Measurements from ENCODE around the gene SLC9A9.

Gene SLC9A9

GRCh38 chr3:143895805-143896204 is 47.5 kb upstream of the SLC9A9 start:
- no peaks in the 10 kb centered on the region for H3K9me3 ChIP-seq (ENCODE audit: insufficient read depth, low read length, severe bottlenecking)
- TF ChIP-seq, protein P1, sequence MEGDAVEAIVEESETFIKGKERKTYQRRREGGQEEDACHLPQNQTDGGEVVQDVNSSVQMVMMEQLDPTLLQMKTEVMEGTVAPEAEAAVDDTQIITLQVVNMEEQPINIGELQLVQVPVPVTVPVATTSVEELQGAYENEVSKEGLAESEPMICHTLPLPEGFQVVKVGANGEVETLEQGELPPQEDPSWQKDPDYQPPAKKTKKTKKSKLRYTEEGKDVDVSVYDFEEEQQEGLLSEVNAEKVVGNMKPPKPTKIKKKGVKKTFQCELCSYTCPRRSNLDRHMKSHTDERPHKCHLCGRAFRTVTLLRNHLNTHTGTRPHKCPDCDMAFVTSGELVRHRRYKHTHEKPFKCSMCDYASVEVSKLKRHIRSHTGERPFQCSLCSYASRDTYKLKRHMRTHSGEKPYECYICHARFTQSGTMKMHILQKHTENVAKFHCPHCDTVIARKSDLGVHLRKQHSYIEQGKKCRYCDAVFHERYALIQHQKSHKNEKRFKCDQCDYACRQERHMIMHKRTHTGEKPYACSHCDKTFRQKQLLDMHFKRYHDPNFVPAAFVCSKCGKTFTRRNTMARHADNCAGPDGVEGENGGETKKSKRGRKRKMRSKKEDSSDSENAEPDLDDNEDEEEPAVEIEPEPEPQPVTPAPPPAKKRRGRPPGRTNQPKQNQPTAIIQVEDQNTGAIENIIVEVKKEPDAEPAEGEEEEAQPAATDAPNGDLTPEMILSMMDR (IDR thresholded peaks at IDR 0.05; ENCODE audit: borderline replicate concordance, extremely low read depth, low read length, poor library complexity, severe bottlenecking): peak; percentile 28
- TF ChIP-seq EZH2 (IDR thresholded peaks at IDR 0.05; ENCODE audit: borderline replicate concordance, low read depth, low read length, severe bottlenecking): no peak
- no peak overlapping the region for H2AFZ ChIP-seq (ENCODE audit: low read depth, low read length)
- no peak overlapping the region for H3K4me2 ChIP-seq (ENCODE audit: insufficient read depth, low read length)
- no peak overlapping the region for H3K4me3 ChIP-seq (ENCODE audit: low read depth in 1 of 2, low read length in 2 of 2)
- DNase-seq: no peak
- no peak for ATAC-seq (ENCODE audit: insufficient read depth, low read depth)
- no peak overlapping the region for H3K27ac ChIP-seq (ENCODE audit: low read length)
- no peak overlapping the region for H3K9ac ChIP-seq (ENCODE audit: low read depth, low read length)
- no peaks in the 10 kb centered on the region for H3K36me3 ChIP-seq (ENCODE audit: insufficient read depth, low read length)
- no peaks in the 10 kb centered on the region for H4K20me1 ChIP-seq (ENCODE audit: insufficient read depth, low read length)
- H3K27me3 ChIP-seq (ENCODE audit: insufficient read depth, low read length, poor library complexity): peaks cover 11% of the 10 kb centered on the region
- H3K4me1 ChIP-seq (ENCODE audit: insufficient read depth, low read length): no peaks in the 10 kb centered on the region
- no peaks in the 10 kb centered on the region for H3K79me2 ChIP-seq (ENCODE audit: insufficient read depth, low read length)

GRCh38 chr3:143888846-143889245 is 40.6 kb upstream of the SLC9A9 start:
- no peak overlapping the region for H2AFZ ChIP-seq (ENCODE audit: low read depth, low read length)
- no peak overlapping the region for H3K4me2 ChIP-seq (ENCODE audit: insufficient read depth, low read length)

DNA sequence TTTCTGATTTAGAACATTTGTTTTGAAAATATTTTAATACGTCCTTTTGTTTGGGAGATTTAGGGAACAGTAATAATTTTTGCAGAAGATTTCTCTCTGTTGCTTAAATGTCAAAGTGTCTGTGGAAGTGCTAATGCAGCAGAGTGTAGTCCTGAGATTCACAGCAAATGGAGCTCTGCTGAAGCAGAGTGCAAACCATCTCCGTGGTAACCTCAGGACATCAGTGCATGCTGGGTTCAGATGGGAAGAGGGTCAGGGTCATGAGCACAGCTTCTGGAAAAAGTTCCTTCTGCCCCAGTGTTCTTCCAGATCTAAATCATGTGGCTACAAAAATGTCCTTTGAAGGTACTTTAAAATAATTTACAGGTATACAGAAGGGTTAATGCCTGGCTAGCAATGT is 39.9 kb upstream of the SLC9A9 start:
- H3K27ac ChIP-seq (ENCODE audit: low read length): no peak overlapping the region
- no peaks in the 10 kb centered on the region for H3K9me3 ChIP-seq (ENCODE audit: insufficient read depth, low read length, severe bottlenecking)
- no peaks in the 10 kb centered on the region for H3K79me2 ChIP-seq (ENCODE audit: insufficient read depth, low read length)
- H3K9ac ChIP-seq (ENCODE audit: low read depth, low read length): no peak overlapping the region
- no peaks in the 10 kb centered on the region for H4K20me1 ChIP-seq (ENCODE audit: insufficient read depth, low read length)
- H3K27me3 ChIP-seq (ENCODE audit: insufficient read depth, low read length, poor library complexity): peaks cover 29% of the 10 kb centered on the region
- DNase-seq: no peak
- H3K4me1 ChIP-seq (ENCODE audit: insufficient read depth, low read length): no peaks in the 10 kb centered on the region
- no peak for ATAC-seq (ENCODE audit: insufficient read depth, low read depth)
- H2AFZ ChIP-seq (ENCODE audit: low read depth, low read length): no peak overlapping the region
- no peak overlapping the region for H3K4me3 ChIP-seq (ENCODE audit: low read depth in 1 of 2, low read length in 2 of 2)
- no peak overlapping the region for H3K4me2 ChIP-seq (ENCODE audit: insufficient read depth, low read length)
- no peaks in the 10 kb centered on the region for H3K36me3 ChIP-seq (ENCODE audit: insufficient read depth, low read length)
- no peak for TF ChIP-seq EZH2 (IDR thresholded peaks at IDR 0.05; ENCODE audit: borderline replicate concordance, low read depth, low read length, severe bottlenecking)
- TF ChIP-seq, protein P1 (IDR thresholded peaks at IDR 0.05; ENCODE audit: borderline replicate concordance, extremely low read depth, low read length, poor library complexity, severe bottlenecking): no peak

More at GRCh38 chr3:143888846-143889245, 40.6 kb upstream of the SLC9A9 start:
- Histone ChIP-seq H3K27me3 (ENCODE audit: insufficient read depth, low read length, poor library complexity) (peaks cover 31% of the 10 kb centered on the region), H3K4me1 (ENCODE audit: insufficient read depth, low read length) (no peaks in the 10 kb centered on the region), H3K9me3 (ENCODE audit: insufficient read depth, low read length, severe bottlenecking) (no peaks in the 10 kb centered on the region), H3K27ac (ENCODE audit: low read length) (no peak overlapping the region), H3K9ac (ENCODE audit: low read depth, low read length) (no peak overlapping the region), H3K36me3 (ENCODE audit: insufficient read depth, low read length) (no peaks in the 10 kb centered on the region), H3K79me2 (ENCODE audit: insufficient read depth, low read length) (no peaks in the 10 kb centered on the region), H3K4me3 (ENCODE audit: low read depth in 1 of 2, low read length in 2 of 2) (no peak overlapping the region), H4K20me1 (ENCODE audit: insufficient read depth, low read length) (no peaks in the 10 kb centered on the region)
- ATAC-seq (ENCODE audit: insufficient read depth, low read depth): no peak
- DNase-seq: no peak
- TF ChIP-seq, protein P1 (IDR thresholded peaks at IDR 0.05; ENCODE audit: borderline replicate concordance, extremely low read depth, low read length, poor library complexity, severe bottlenecking): no peak
- no peak for TF ChIP-seq EZH2 (IDR thresholded peaks at IDR 0.05; ENCODE audit: borderline replicate concordance, low read depth, low read length, severe bottlenecking)

Measured in DND-41 (cell line).